Stimulated activated CD8-positive, alpha-beta memory T cell treated with anti-CD3 and anti-CD28 coated beads, Interleukin-15, amount 100 ng/mL, for 48 hours (primary cell): ENCODE data around the gene TXLNB.
"Not testable (repeated sequence)": the region's sequence is repeated elsewhere in the genome, so short reads cannot be mapped to it uniquely, and the experiment has no call there.

Experiments
- DNase-seq, 2 donors: peaks; one replicate each; pipeline ENCODE4 v3.0.0-alpha.2; 2020; ENCODE audit warnings: low read depth in 2 of 2

The TXLNB gene

DNA sequence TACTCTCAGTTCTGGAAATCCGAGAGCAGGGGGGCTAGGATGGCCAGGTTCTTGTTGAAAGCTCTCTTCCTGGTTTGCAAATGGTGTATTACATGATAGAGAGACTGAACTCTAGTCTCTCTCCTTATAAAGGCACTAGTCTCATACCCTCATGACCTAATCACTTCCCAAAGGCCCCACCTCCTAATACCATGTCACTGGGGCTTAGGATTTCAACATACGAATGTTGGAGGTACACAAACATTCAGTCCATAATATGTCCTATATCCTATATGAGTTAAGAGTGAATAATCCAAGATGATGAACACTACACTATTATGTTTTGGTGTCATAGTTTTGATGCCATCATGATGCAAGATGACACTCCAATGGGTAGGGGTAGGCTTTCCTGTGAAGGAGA is 20.0 kb upstream of the TXLNB start:
- no peak for DNase-seq

DNA sequence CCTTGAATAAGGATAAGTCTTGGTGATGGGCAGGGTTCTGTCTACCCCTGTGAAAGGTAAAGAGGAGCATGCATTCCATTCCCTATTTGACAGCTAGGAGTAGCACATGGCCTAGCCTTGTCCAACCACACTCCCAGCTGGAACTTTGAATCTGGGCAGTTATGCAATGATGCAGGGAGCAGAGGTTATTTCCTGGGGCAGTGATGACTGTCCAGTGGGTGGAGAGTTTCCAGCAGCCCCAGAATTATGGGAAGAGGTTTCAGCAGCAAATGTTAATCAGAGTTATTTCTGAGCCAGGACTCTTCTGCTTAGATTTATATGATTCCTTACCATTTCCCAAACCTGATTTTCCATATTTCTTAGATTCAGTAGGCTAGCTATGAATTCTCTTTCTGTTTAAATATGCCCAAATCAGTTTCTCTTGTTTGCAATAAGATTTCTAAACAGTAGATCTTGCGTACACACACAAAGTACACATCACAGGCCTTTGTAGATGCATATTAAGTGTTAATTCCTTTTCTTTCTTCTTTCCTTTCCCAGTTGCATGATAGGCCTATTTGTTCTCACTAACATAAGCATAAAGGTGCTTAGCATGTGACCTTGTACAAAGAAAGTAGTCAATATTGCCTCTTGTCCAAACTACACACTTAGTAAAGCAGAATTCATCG is 17.3 kb upstream of the TXLNB start:
- DNase-seq = no peak

DNA sequence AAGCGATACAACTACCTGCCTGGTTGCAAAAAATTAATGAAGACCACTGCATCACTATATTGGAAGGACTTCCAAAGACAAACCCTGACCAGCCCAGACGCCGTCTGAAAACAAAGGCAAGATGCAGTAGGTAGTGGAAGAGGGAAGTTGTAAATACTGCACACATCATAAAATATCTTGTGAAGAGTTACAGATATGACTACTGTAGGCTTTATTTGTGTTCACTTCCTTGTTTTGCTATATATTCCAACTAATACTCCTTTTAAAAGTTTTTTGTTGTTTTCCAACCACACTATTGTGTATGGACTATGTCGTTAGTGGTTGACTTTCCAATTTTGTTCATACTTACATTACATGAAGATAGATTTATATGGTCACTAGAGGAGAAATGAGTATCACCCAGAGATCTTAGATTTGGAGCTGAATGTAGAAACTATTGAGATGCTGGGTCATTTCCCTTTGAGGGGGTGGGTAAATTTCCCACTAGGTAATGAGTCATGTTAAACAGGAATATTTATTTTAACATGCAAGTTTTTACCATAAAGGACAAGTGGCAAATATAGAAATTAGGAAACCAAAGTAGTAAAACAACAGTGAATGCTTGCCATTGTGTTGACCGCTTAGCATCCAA is 16.6 kb upstream of the TXLNB start:
- DNase-seq = no peak

DNA sequence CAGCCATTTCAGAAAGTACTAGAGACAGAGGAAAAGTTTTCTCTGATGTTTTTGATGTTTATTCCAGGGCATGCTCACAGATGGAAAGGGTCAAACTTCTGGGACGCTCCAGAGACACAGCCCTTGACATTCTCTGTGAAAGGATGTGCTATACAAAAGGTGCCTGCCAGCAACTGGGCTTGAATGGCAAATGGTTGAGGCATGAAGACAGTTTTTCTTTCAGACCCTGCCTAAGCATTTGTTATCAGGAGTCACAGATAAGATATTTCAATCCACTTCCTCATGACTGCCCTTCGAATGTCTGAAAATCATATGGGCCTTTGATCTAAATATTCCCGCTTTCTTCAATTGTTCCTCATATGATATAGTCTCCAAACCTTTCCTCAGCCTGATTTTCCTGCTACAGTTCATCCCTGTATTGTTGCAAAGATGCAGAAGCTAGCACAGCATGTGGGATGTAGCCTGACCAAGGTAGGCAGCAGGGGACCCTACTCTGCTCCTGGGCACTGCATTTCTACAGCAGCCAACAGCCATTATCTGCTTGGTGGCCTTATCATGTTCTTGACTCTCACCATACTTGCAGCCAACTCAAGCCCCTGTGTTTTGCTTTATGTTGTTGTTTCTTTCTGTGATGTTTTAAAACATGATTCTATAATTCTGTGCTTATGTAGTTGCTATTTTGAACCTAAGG is 14.6 kb upstream of the TXLNB start:
- no peak for DNase-seq

DNA sequence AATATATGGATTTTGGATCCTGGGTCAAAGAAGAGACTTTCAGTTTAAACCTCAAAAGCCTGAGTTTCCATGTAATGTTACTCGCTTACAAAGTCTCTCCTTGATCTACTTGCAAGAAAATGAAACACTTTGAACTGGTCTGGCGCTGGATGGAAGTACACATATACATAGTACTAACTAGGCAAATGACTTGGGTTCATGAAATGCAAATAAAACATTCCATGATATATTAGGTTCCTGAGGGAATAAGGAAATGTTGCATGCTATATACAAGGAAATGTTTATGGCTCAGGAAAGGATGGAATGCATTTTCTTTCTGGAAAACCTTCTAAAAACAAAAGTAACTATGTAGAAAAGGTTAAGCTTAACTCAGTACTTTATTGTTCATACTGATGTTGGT is 11.4 kb upstream of the TXLNB start:
- no peak for DNase-seq

DNA sequence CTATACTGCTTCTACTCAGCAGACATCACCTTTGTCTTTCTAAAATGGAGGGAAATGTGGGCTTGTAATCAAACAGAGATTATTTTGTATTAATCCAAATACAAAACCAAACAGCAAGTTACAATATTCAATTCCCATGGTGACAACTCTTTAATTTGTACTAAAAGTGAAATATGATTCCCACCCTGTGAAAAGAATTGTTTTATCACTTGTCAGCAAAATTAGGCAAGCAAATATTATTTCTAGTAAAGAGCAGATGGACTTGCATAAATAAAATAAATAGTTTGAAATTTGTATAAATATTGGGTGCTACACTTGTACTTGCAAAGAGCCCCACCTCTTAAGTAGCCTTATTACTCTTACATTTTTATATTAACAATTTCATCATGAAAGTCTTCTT is 6.1 kb upstream of the TXLNB start:
- no peak for DNase-seq

DNA sequence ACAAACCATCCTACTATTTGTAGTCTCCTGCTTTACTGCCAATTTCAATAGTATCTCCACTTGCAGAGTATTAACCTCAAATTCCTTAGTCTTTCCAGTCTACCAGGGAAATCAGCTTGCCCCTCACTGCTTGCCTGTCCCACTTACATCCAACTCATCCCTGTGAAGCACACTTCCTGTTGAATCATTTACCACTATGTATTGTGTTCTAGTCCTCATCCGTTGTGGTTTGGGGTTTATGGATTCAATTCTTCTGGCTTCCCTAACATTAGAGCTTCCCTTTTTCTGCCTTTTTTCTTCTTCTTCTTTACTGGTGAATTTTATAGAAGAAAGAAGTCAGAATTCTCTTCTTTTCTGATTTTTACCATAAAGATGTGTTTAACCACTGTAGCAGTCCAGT is 5.1 kb upstream of the TXLNB start:
- no peak for DNase-seq

DNA sequence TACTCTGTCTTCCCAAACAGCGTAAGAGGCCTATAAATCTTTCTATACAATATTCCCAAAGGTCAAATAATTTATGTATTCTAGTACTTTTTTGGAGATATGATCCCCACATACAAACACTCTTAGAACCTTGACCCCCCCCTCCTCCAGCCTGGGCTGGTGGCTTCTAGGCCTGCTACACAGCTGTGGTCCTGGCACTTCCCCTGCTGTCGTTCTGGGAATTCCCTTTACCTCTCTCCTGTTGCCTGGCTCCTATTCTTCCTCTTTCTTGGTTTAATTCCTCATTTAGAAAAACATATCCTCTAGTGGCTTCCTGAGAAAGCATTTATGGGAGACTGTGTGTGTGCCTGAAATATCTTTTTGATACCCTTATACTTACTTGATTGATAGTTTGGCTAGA is 4.1 kb upstream of the TXLNB start:
- no peak for DNase-seq

DNA sequence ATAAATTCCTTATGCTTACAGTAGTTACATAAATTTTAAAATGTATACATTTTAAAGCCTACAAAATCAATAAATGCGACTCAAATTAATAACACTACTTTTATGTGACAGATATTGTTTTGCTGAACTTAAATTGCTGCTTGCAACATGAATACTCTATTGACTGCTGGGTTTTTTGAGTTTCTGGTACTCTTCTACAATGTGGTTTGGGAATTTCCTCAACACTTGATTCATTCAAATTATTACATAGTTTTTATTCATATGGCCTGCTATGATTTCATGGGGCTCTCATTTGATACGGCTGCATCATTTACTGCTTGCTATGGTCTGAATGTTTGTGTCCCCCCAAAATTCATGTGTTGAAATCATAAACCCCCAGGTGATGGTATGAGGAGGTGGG is 2.3 kb upstream of the TXLNB start:
- no peak for DNase-seq

DNA sequence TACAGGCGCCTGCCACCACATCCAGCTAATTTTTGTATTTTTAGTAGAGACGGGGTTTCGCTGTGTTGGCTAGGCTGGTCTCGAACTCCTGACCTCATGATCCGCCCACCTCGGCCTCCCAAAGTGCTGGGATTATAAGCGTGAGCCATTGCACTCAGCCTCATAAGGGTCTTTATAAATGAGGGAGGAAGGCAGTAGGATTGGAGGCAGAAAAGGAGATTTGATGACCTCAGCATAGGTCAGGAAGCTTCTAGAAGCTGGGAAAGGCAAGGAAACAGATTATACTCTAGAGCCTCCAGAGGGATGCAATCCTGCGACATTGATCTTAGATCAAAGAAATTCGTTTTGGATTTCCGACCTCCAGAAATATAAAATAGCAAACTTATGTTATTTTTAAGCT is 1.4 kb upstream of the TXLNB start:
- not testable (repeated sequence) for DNase-seq

DNA sequence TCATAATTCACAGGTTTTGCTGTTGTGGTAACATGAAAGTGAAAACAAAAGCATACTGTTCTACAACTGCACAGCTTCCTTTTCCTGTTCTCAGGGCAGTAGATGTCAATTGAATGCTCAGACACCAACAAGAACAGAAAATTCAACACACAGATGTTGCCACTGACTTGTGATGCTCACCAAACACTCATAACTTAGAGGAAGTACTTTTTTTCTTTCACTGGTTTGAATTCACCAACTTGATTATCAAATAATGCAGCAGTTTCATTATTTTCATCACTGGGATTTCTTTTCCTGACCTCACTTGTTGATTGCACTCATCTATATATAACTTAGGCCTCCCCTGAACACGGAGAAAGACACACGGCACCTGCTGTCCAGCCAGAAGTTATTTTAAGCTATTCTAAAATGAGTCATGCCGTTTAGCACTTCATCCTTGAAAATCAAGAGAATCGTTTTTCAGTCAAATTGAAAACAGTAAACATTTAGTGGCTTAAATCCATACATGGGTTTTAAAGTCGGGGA is 949 bp downstream of the TXLNB start:
- DNase-seq = no peak

DNA sequence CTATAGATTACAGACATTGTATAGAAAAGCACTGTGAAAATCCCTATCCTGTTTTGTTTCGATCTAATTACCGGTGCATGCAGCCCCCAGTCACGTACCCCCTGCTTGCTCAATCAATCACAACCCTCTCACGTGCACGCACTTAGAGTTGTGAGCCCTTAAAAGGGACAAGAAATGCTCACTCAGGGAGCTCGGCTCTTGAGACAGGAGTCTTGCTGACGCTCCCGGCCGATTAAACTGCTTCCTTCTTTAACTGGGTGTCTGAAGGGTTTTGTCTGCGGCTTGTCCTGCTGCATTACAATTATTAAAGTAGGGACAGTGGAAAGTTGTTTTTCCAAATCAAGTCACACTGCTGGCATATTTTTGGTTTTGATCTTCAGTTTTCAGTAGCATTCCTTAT is 2.6 kb downstream of the TXLNB start:
- DNase-seq = no peak

DNA sequence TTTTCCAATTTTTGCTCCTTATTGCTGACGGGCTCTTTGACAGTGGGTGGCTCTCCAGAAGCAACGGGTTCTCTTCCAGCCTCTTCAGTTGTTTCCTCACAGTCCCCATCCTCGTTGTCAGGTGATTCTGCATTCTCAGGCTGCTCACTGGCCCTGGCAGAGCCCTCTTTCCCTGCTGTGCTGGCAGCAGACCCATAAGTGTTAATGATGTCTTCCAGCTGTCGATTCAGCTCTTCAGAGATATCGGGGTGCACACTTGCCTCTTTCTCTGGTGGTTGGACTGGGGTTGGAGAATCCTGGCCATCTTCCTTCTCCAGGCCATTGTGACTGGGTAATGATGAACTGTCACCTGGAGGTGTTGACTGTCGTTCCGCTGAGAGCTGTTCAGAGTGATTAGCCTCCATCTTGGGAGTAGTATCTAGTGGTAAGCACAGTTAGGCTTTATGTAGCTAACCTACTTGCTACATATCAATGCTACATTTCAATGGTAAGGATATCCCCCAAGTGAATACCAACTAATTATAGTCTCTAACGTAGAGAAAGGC is 3.2 kb downstream of the TXLNB start:
- no peak for DNase-seq

DNA sequence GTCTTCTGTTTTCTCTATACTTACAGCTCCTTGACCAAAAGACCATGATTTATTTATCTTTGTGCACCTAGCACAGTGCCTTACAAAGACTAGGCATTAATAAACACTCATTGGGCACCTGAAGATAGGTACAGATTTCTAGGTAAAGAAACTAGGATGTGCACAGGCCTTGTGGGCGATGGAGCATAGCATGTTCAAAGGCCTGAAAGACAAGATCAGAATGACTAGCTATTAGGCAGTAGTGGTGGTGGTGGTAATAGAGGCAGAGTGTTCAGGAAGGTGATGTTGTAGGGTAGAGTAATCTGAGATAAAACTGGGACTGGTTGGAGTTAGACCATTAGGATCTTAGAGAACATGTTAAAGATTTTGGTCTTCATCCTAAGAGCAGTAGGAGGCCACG is 3.9 kb downstream of the TXLNB start:
- no peak for DNase-seq

DNA sequence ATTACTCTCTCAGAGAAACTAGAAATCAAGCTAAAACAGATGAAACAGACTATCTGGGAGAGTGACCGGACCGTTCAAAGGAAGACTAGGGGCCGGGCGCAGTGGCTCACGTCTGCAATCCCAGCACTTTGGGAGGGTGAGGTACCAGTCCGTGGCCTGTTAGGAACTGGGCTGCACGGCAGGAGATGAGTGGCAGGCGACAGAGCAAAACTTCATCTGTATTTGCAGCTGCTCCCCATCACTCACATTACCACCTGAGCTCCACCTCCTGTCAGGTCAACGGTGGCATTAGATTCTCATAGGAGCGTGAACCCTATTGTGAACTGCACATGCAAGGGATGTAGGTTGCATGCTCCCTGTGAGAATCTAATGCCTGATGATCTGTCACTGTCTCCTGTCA is 5.4 kb downstream of the TXLNB start:
- not testable (repeated sequence) for DNase-seq

DNA sequence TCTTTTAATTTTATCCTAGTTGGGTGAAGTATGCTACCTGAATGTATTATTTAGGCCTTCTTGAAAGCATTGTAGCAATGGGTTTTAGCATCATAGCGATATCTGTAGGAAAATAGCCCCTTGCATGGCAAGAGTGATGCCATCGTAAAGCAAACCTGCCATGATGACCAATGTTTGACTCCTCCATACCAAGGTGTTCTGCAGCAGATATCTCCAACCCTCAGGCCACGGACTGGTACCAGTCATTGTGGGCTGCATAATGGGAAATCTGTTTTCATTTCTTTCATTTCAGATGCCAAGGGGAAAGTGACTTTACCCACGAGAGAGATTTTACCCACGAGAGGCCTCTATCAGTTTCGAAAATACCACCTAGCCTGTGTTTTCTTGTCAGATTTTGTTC is 6.2 kb downstream of the TXLNB start:
- DNase-seq = no peak

DNA sequence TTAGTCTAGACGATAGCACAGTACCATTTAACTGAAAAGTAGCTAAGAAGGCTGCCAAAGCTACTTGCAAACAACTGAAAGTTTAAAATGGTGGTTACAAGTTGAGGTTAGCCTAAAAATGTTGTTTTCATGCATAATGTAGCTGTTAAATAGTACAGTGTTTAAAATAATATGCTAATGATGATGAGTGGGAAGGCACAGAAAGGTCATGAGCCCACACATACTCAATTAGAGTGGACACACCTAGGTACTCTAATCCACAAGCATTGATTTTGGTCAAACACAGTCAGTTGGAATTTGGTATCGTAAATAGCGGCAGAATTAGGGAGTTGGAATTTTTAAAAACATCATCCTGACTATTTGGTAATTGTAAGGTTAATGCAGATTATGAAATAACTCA is 7.0 kb downstream of the TXLNB start:
- DNase-seq = no peak

DNA sequence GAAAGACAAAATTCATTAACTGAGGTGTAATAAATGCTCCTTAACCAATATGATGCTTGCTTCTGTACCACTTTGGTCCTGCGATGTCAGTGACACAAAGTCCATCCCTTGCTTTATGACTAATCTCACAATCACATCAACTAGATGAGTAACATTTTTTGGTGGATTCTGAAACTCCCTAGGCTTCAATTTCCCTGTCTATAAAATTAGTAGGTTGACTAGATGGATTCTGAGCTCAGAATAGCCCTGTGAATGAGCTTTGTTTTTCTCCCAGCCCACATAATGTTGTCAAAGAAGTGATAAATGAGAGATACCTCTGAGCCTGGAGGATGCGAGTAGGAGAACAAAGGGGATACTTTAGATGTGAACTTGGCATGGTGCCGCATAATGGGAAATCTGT is 9.1 kb downstream of the TXLNB start:
- DNase-seq = no peak

DNA sequence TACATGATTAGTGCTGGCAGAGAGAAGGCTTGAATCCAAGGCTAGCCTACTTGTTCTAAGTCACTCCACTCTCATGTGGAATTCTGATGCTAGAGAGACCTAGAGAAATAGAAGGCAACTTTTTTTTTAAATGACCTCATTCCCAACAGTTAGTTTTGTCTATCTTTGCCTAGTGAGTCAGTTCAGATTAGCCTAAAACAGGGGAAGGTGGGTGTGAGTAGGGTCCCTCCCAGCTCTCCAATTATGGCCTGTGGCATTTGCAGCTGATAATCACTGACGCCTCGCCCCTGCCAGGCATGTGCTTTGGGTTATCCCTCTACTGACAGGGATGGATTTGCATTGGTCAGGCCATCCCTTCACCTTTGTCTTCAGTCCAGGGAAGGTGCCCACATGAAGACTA is 13.6 kb downstream of the TXLNB start:
- no peak for DNase-seq

DNA sequence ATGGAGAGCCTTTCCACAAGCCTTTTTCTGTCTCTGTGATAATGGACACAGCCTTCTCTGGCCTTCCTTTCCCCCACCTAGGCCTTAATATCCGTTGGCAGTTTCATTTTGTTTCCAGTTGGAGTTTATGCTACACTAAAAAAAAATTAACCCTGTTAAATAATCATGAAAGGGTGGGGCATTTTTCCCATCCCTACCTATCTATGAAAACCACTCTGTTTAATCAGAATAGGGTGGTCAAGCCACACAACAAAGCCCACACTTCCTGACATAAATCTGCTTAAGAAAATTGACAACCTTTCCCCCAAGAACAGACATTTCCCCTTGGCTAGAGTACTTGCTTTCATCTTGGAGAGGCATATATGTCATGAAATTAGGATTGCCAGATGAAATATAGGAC is 14.2 kb downstream of the TXLNB start:
- no peak for DNase-seq

DNA sequence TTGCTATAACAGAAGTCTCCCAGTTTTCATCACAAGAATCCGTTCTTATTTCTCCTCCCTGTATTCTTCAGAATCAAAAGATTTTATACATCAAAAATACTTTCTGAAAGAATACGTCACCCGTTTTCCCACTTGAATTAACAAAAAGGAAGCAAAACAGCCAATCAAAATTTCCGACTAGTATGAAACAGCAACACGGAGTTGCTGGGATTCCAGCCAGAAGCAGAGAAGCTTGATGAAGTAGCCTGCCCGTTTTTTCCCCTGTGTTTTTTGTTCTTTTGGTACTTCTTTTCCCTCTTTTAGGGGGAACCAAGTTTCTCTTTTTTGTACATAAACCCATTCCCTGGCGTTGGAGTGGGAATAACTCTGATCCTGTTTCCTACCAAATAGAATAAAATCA is 14.6 kb downstream of the TXLNB start:
- DNase-seq = no peak

DNA sequence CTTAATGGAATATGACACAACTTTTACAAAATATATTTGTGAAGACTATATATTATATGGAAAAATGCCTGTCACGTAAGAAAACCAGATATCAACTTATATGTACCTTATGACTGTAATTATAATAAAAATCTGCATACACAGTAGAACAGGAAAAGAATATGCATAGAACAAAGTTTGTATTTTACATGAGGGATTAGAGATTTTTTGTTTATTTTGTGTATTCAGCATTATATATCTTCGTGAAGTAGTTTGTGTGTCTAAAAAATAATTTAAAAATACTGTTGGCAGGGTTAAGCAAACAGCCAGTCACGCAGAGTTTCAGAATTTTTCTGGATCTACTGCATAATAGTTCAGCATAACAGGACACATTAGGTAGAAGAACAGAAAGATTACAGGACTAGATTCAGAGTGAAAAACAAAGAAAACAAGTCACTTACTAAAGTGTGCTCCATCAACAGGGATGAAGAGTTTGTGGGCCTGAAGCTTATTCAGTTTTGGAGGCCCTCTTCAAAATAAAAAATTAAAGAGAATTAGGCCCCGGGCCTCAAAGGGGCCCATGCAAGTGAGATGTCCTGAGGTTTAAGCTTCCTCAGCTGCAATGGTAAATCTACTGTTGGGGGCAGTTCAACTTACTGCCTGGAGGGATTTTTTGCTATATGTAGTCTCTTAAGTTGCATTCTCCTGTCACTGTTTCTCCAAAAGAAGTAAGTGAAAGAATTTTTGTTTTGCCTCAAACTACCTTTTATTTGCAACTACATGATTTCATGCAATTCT is 16.3 kb downstream of the TXLNB start:
- no peak for DNase-seq
